OCI-M2 (cell line): ENCODE measurements around the gene STRBP.
"Not testable (repeated sequence)": the region's sequence is repeated elsewhere in the genome, so short reads cannot be mapped to it uniquely, and the experiment has no call there.

Source experiments
- DNase-seq: peaks from one replicate; lab custom pipeline; 2025; ENCODE audit not compliant: unreplicated experiment; lab: John Stamatoyannopoulos, UW

The STRBP gene

GRCh38 chr9:123251324-123251723 is 17.1 kb downstream of the STRBP start:
- no peak for DNase-seq

DNA sequence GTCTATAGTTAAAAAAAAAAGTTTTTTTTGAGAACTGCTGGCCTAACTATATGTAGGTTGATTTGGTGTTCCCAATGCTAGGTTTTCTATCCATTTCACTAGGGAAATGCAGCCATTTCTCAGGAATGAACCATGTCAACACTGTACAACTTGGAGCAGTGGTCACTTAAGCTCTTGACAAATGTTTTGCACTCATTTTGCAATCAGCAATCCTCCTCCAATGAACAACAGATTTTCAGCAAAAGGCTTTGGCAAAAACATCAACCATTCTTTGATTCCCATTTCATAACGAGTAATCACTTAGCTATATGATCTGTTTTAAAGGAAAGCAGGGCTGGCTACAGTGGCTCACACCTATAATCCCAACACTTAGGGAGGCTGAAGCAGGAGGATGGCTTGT is 17.9 kb downstream of the STRBP start:
- no peak for DNase-seq

DNA sequence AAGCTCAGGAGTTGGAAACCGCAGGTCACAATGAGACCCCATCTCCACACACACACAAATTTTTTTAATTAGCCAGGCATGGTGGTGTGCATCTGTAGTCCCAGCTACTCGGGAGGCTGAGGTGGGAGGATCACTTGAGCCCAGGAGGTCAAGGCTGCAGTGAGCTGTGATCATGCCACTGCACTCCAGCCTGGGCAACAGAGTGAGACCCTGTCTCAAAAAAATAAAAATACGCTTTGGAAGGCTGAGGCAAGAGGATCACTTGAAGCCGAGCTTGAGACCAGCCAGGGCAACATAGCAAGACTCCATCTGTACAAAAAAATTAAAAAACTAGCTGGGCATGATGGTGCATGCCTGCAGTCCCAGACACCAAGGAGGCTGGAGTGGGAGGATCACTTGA is 19.2 kb downstream of the STRBP start:
- not testable (repeated sequence) for DNase-seq

DNA sequence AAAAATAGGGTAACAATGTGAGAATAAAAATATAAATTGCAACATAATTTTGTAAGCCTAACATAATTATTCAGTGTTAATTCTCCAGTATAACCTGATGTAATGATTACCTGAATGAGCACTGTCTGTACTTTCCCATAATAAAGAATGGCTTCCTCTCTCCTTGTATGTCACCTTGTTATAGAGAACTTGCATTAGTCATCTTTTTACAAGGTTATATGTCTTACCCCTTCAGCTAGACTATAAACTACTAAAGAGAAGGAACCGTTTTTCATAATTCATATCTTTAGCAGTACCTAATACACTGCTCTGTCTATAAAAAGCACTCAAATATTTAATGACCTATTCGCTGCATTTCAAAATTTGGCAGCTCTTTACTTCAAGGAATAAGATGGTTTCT is 19.8 kb downstream of the STRBP start:
- DNase-seq = no peak

DNA sequence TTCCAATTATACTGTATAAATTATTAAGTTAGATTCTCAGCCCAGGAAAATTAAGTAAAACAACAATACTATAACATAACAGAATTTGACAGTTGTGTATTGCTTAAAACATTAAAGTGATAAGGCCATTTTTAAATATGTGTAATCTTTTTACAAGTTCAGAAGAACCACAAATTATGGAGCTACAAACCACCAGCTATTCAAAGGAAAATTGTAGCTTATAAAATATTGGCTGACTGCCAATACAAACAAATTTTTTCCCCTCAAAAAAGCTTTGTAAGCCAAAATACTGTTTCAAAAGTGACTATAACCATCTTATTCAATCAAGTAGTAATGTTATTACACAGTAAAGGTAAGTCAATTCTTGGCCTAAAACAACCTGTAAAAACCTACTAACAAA is 21.9 kb downstream of the STRBP start:
- DNase-seq = no peak

DNA sequence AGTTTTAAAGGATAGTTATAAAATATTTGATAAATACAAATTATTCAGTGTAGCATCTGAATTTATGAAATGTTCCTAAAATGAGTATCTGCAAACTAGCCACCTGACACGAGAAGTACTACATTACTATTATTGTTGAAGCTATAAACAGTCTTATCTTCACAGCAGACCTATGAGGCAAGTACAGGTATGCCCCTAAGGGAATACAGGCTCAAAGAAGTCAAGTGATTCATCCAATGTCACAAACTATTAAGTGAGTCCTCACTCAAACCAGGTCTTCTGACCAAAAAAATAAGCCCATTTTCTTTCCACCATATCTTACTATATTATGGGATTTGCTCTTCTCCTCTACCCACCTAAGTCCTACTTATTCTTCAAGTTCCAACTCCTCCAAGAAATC is 28.7 kb downstream of the STRBP start:
- DNase-seq = no peak

DNA sequence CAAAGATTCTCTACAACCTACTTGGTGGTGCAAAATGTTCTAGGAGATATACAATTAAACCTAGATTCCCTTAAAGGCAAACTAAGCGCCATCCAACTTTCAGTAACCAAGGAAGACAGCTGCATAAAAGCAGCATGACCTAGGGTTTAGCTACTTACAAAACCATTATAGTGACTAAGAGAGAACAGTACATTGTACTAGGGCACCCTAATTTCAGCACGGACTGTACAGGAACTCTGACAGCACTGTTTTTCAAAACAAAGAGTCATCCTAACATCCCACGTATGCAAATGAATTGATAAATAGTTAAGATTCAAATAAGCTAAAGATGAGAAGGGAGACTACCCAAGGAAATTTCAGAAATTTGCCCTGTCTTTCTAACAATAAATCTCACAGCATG is 30.0 kb downstream of the STRBP start:
- no peak for DNase-seq

- no peak for DNase-seq
Measured at GRCh38 chr9:123237220-123237619, 31.2 kb downstream of the STRBP start.

- no peak for DNase-seq
Measured at GRCh38 chr9:123235448-123235847, 32.9 kb downstream of the STRBP start.

DNA sequence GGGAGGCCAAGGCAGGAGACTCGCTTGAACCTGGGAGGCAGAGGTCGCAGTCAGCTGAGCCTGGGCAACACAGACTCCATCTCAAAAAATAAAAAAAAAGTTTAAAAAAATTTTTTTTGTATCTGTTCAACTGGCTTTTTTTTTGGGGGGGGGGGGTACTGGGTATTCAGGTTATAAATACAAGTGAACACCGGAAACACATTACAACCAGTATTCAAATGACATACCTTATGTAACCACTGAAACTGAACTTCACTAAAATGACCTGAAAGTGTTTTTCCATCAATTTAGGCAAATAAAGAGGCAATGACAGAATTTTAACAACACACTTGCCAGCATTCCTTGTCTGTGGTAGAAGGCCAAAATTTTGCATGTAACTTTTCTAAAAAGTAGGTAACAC is 33.5 kb downstream of the STRBP start:
- no peak for DNase-seq

- DNase-seq = no peak
Measured at GRCh38 chr9:123232332-123232731, 36.1 kb downstream of the STRBP start.

GRCh38 chr9:123231421-123231820 is 37.0 kb downstream of the STRBP start:
- DNase-seq = no peak

GRCh38 chr9:123228967-123229366 is 39.4 kb downstream of the STRBP start:
- no peak for DNase-seq

DNA sequence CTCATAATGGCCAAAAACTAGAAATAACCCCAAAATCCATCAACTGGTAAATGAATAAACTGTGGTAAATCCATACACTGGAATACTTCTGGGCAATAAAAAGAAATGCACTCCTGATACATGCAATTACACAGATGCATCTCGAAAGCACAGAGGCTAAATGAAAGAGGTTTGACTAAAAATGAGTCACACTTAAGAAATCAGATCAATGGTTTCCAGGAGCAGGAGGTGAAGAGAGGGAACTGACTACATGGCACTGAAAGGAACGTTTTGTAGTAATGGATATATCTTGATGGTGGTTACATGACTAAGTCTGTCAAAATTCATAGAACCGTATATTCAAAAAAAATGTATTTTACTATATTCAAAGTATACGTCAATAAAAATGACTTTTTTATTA is 42.4 kb downstream of the STRBP start:
- no peak for DNase-seq

DNA sequence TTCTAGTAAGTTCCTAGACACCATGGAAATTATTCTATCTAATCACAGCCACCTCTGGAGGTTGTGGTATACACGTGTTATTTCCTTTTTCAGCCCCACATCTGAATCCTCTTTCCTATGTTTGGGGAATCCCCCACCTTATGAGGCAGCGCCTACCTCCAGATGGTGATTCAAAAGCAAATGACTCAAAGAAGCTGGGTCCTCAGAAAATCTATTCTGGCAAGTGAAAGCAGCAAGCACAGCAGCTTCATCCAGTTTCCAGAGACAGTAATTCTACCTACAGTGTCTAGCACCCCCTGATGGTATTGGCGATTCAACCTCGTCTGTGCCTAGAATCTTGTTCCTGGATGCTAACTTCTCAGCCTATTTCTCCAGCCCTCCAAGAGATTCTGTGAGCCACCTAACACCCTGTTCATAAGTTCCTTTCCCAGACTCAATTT is 43.0 kb downstream of the STRBP start:
- no peak for DNase-seq

GRCh38 chr9:123220127-123220526 is 48.3 kb downstream of the STRBP start:
- DNase-seq = no peak

GRCh38 chr9:123218831-123219230 is 49.6 kb downstream of the STRBP start:
- no peak for DNase-seq

GRCh38 chr9:123217128-123217654 is 51.2 kb downstream of the STRBP start:
- DNase-seq = no peak

- DNase-seq = no peak
Measured at GRCh38 chr9:123216251-123216797, 52.1 kb downstream of the STRBP start.

DNA sequence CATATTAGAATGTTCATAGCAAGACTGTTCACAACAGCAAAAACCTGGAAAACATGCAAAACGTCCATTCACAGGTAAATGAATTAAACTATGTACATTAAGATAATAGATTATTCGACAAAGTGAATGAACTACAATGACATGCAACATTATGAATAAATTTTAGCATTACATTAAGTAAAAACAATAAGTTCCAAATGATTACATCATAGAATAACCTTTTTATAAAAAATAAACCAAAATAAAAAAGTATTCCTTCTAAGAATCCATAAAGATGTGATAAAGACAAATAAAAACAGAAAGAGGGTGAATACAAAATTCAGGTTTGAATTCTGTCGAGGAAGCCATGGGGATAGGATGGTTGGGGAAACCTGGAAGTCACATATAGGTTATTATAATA is 57.3 kb downstream of the STRBP start:
- no peak for DNase-seq

GRCh38 chr9:123208626-123209174 is 59.7 kb downstream of the STRBP start:
- DNase-seq = no peak

DNA sequence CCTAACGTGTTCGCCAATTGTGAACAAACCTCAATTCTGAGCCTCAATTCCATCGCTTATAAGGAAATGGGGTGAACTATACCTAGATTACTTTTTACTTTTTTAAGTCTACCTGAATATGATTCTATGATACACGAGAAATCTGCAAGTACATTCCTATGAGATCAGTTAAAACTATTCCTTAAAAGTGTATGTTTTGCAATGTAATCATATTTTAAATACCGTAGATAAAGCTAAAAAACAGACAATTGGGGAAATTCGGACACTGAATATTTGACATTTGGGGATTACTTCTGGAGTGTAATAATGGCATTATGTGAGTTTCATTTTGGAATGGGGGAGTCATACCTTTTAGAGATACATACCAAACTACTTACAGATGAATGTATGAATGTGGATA is 62.3 kb downstream of the STRBP start:
- no peak for DNase-seq

- DNase-seq = no peak
Measured at GRCh38 chr9:123201083-123201482, 67.3 kb downstream of the STRBP start.
